ENCODE measurements around the gene FKBP15.

- no peak for TF ChIP-seq CTCF (IDR thresholded peaks at IDR 0.05; ENCODE audit: poor library complexity, severe bottlenecking)
- no peak for TF ChIP-seq REST (IDR thresholded peaks at IDR 0.05; ENCODE audit: borderline replicate concordance)
- TF ChIP-seq TAF1 (IDR thresholded peaks at IDR 0.05; ENCODE audit: low read depth) = no peak
- no peak for TF ChIP-seq MXI1 (conservative IDR thresholded peaks at IDR 0.05; ENCODE audit: poor library complexity, severe bottlenecking)
- no peak for TF ChIP-seq RAD21 (conservative IDR thresholded peaks at IDR 0.05)
- no peak for TF ChIP-seq EZH2 (IDR thresholded peaks at IDR 0.05; ENCODE audit: borderline replicate concordance, insufficient read depth, low read length, poor library complexity, severe bottlenecking)
Measured at GRCh38 chr9:113258282-113258681, 37.2 kb upstream of the FKBP15 start.
